ENCODE results near the gene FN1. TPM values are rescaled to one million over a fixed set of nuclear protein-coding genes. Genes with fewer than 3 reads are reported as not detected.

Gene FN1
- total RNA-seq, 2 donors from 2014 or later: 84.2 to 257 TPM

- Histone ChIP-seq H3K4me3 (no peak overlapping the region), H3K9me3 (no peaks in the 10 kb centered on the region), H3K27me3 (replicated peaks; ENCODE audit: insufficient read depth) (no peaks in the 10 kb centered on the region), H3K4me1 (replicated peaks) (no peaks in the 10 kb centered on the region), H3K27ac (no peak overlapping the region), H3K36me3 (no peaks in the 10 kb centered on the region)
- DNase-seq (ENCODE audit: low spot score): no peak
- TF ChIP-seq CTCF (IDR thresholded peaks at IDR 0.05): no peak
- 69% methylated on average over 2 of the region's 2 CpGs for WGBS
- intact Hi-C loops (cut with DNase I): no loop called here
Observed at GRCh38 chr2:215479121-215479520, 43.3 kb upstream of the FN1 start.

GRCh38 chr2:215476424-215476823 lies 40.6 kb upstream of the FN1 start:
- H3K9me3 ChIP-seq: no peaks in the 10 kb centered on the region
- intact Hi-C loops (cut with DNase I): no loop called here
- H3K4me3 ChIP-seq: no peak overlapping the region
- no peak for TF ChIP-seq POLR2AphosphoS5 (IDR thresholded peaks at IDR 0.05)
- TF ChIP-seq CTCF (IDR thresholded peaks at IDR 0.05): no peak
- no peak for TF ChIP-seq POLR2A (IDR thresholded peaks at IDR 0.05)
- no peaks in the 10 kb centered on the region for H3K27me3 ChIP-seq (replicated peaks; ENCODE audit: insufficient read depth)
- DNase-seq (ENCODE audit: low spot score): no peak
- no peaks in the 10 kb centered on the region for H3K4me1 ChIP-seq (replicated peaks)
- 86% methylated on average over 2 of the region's 2 CpGs for WGBS
- H3K27ac ChIP-seq: no peak overlapping the region
- no peaks in the 10 kb centered on the region for H3K36me3 ChIP-seq

GRCh38 chr2:215466097-215466909 lies 30.4 kb upstream of the FN1 start:
- Histone ChIP-seq H3K4me3 (no peak overlapping the region), H3K4me1 (replicated peaks) (no peaks in the 10 kb centered on the region), H3K36me3 (no peaks in the 10 kb centered on the region), H3K27me3 (replicated peaks; ENCODE audit: insufficient read depth) (no peaks in the 10 kb centered on the region), H3K27ac (no peak overlapping the region), H3K9me3 (no peaks in the 10 kb centered on the region)
- TF ChIP-seq POLR2AphosphoS5 (IDR thresholded peaks at IDR 0.05) (no peak), POLR2A (IDR thresholded peaks at IDR 0.05) (no peak), CTCF (IDR thresholded peaks at IDR 0.05) (no peak)
- no peak for DNase-seq (ENCODE audit: low spot score)
- intact Hi-C loops (cut with DNase I): no loop called here
- 75% methylated on average over 3 of the region's 3 CpGs for WGBS

- H3K27me3 ChIP-seq (replicated peaks; ENCODE audit: insufficient read depth): no peaks in the 10 kb centered on the region
- H3K4me1 ChIP-seq (replicated peaks): no peaks in the 10 kb centered on the region
- DNase-seq (ENCODE audit: low spot score): no peak
- no peak for TF ChIP-seq CTCF (IDR thresholded peaks at IDR 0.05)
- no peaks in the 10 kb centered on the region for H3K9me3 ChIP-seq
- intact Hi-C loops (cut with DNase I): no loop called here
- no peaks in the 10 kb centered on the region for H3K36me3 ChIP-seq
- H3K27ac ChIP-seq: no peak overlapping the region
- 93% methylated on average over 2 of the region's 2 CpGs for WGBS
- no peak overlapping the region for H3K4me3 ChIP-seq
Observed at GRCh38 chr2:215465256-215465655, 29.4 kb upstream of the FN1 start.

GRCh38 chr2:215461836-215462532 lies 26.1 kb upstream of the FN1 start:
- H3K27me3 ChIP-seq (replicated peaks; ENCODE audit: insufficient read depth): no peaks in the 10 kb centered on the region
- intact Hi-C loops (cut with DNase I): no loop called here
- no peak overlapping the region for H3K27ac ChIP-seq
- no peaks in the 10 kb centered on the region for H3K36me3 ChIP-seq
- DNase-seq (ENCODE audit: low spot score): no peak
- no peaks in the 10 kb centered on the region for H3K9me3 ChIP-seq
- H3K4me3 ChIP-seq: no peak overlapping the region
- TF ChIP-seq CTCF (IDR thresholded peaks at IDR 0.05) (no peak), POLR2A (IDR thresholded peaks at IDR 0.05) (no peak), POLR2AphosphoS5 (IDR thresholded peaks at IDR 0.05) (no peak)
- no peaks in the 10 kb centered on the region for H3K4me1 ChIP-seq (replicated peaks)
- 91% methylated on average over 5 of the region's 5 CpGs for WGBS

All from prostate gland (tissue), 2 donors.